HCT116 (cell line): ENCODE results near the gene ANTXRL. TPM values are rescaled to one million over a fixed set of nuclear protein-coding genes. Genes with fewer than 3 reads are reported as not detected.
"Not testable (repeated sequence)": the region's sequence is repeated elsewhere in the genome, so short reads cannot be mapped to it uniquely, and the experiment has no call there.

Source experiments
- ATAC-seq: fragments of 200-7000 bp; cut with Tn5 transposase; 2 replicates; pipeline ENCODE4 v1.9.1; 2020; ENCODE audit warnings: mild to moderate bottlenecking, moderate library complexity
- BruUV-seq: library from RNA; stranded (reverse); fragments of 400-500 nt; replicated peaks from 2 replicates; lab custom pipeline; 2021; lab: Mats Ljungman, UMichigan
- CTCF ChIA-PET: fragments of 300-600 bp; sonication (Branson Sonifier 250); formaldehyde crosslinking; loops from one replicate; lab custom pipeline; 2021; ENCODE audit warnings: antibody characterized with exemption; lab: Charles Lee
- POLR2A ChIA-PET: fragments of 300-600, 350-600 bp; sonication (Branson Sonifier 250); formaldehyde crosslinking; loops from one replicate; lab custom pipeline; 2021; ENCODE audit warnings: antibody characterized with exemption; lab: Charles Lee
- RAD21 ChIA-PET, 2 experiments: fragments of 300-600 bp; sonication (Branson Sonifier 250); formaldehyde crosslinking; loops; one replicate each; lab custom pipeline; 2023; ENCODE audit warnings: low total read pairs in 2 of 2; ENCODE audit not compliant: uncharacterized antibody in 2 of 2, unreplicated experiment in 2 of 2, low non-redundant PET in 1 of 2; lab: Charles Lee
- DNase-seq: peaks from one replicate; pipeline ENCODE4 v3.0.0-alpha.2; 2010; ENCODE audit warnings: low read depth, low spot score
- H2AFZ ChIP-seq: fragments of 200-600 bp; shearing (Covaris generic), sonication (generic); 2 replicates; pipeline ENCODE4 v1.6.1; 2017; ENCODE audit warnings: low read depth, mixed run types, mixed read lengths, antibody characterized with exemption, low read length; ENCODE audit not compliant: poor library complexity, severe bottlenecking
- H3K27ac ChIP-seq: 2 replicates; pipeline ENCODE4 v1.5.1; 2012; ENCODE audit warnings: low read depth, low read length
- H3K27me3 ChIP-seq: fragments of 200-600 bp; sonication (generic); 2 replicates; pipeline ENCODE4 v1.6.1; 2016; ENCODE audit warnings: mixed run types, low read length, mixed read lengths; ENCODE audit not compliant: insufficient read depth
- H3K36me3 ChIP-seq, 2 experiments: fragments of 200-500 bp in 1 of 2; fragments of 200-600 bp in 1 of 2; sonication (Bioruptor generic) in 1 of 2; sonication (generic) in 1 of 2; 2 replicates each; pipeline versions ENCODE4 v1.5.1 to v1.6.1; 2014 to 2016; ENCODE audit warnings: low read length in 2 of 2, inconsistent platforms in 1 of 2, mixed read lengths in 1 of 2, mixed run types in 1 of 2; ENCODE audit not compliant: insufficient read depth in 2 of 2, control insufficient read depth in 1 of 2
- H3K4me1 ChIP-seq, 2 experiments: fragments of 200-600 bp in 1 of 2; sonication (generic) in 1 of 2; 2 replicates each; pipeline versions ENCODE4 v1.5.1 to v1.6.1; 2012 to 2017; ENCODE audit warnings: low read length in 2 of 2, inconsistent platforms in 1 of 2, mild to moderate bottlenecking in 1 of 2, mixed read lengths in 1 of 2, mixed run types in 1 of 2, moderate library complexity in 1 of 2; ENCODE audit not compliant: insufficient read depth in 2 of 2, control insufficient read depth in 1 of 2
- H3K4me2 ChIP-seq: fragments of 200-600 bp; sonication (generic); 2 replicates; pipeline ENCODE4 v1.6.1; 2017; ENCODE audit warnings: mixed run types, low read length, mixed read lengths
- H3K4me3 ChIP-seq, 2 experiments: fragments of 200-600 bp in 1 of 2; sonication (generic) in 1 of 2; replicated peaks in 1 of 2; 2 replicates each; pipeline ENCODE4 v1.5.1; 2011 to 2016; ENCODE audit warnings: low read length in 2 of 2, control low read depth in 1 of 2, low read depth in 1 of 2, mild to moderate bottlenecking in 1 of 2, mixed read lengths in 1 of 2, mixed run types in 1 of 2
- H3K79me2 ChIP-seq: fragments of 200-600 bp; sonication (generic); 2 replicates; pipeline ENCODE4 v1.6.1; 2017; ENCODE audit warnings: mild to moderate bottlenecking, mixed run types, low read length, moderate library complexity, mixed read lengths; ENCODE audit not compliant: insufficient read depth
- H3K9ac ChIP-seq: fragments of 200-600 bp; sonication (generic); 2 replicates; pipeline ENCODE4 v1.6.1; 2016; ENCODE audit warnings: low read length, mixed read lengths
- H3K9me2 ChIP-seq: fragments of 200-600 bp; sonication (generic), shearing (Covaris generic); 2 replicates; pipeline ENCODE4 v1.6.1; 2017; ENCODE audit warnings: mixed run types, mild to moderate bottlenecking, moderate library complexity; ENCODE audit not compliant: insufficient read depth
- H3K9me3 ChIP-seq, 2 experiments: fragments of 200-500 bp in 1 of 2; fragments of 200-600 bp in 1 of 2; sonication (Bioruptor generic) in 1 of 2; sonication (generic) in 1 of 2; 2 replicates each; pipeline ENCODE4 v1.6.1; 2014 to 2017; ENCODE audit warnings: low read length in 2 of 2, mixed read lengths in 2 of 2, inconsistent platforms in 1 of 2, low read depth in 1 of 2, mild to moderate bottlenecking in 1 of 2, mixed run types in 1 of 2, moderate library complexity in 1 of 2; ENCODE audit not compliant: control insufficient read depth in 1 of 2, insufficient read depth in 1 of 2
- H4K20me1 ChIP-seq: fragments of 200-600 bp; sonication (generic), shearing (Covaris generic); 2 replicates; pipeline ENCODE4 v1.6.1; 2017; ENCODE audit warnings: mixed run types, mild to moderate bottlenecking, moderate library complexity; ENCODE audit not compliant: insufficient read depth
- EZH2 ChIP-seq: fragments of 200-600 bp; sonication (generic); IDR thresholded peaks from 2 replicates; pipeline ENCODE4 v1.6.1; 2017; ENCODE audit warnings: antibody characterized with exemption, mixed run types
- JUND ChIP-seq: IDR thresholded peaks from 2 replicates; pipeline ENCODE4 v1.6.1; 2012
- TCF7L2 ChIP-seq: IDR thresholded peaks from 2 replicates; pipeline ENCODE4 v1.7.0; 2011; ENCODE audit warnings: borderline replicate concordance, inconsistent platforms; ENCODE audit not compliant: insufficient read depth, insufficient read length; ENCODE audit errors: extremely low read depth
- intact Hi-C: fragments of 100-400 bp; cut with micrococcal nuclease; formaldehyde crosslinking; loops from 2 replicates; pipeline ENCODE4 v1.10.0; 2022
- total RNA-seq: library from RNA; stranded (reverse); gene quantifications from one replicate; pipeline ENCODE4 v1.2.1, GENCODE V29; 2021; ENCODE audit not compliant: unreplicated experiment

The ANTXRL gene
- total RNA-seq, 1 experiment from 2014 or later: not detected

DNA sequence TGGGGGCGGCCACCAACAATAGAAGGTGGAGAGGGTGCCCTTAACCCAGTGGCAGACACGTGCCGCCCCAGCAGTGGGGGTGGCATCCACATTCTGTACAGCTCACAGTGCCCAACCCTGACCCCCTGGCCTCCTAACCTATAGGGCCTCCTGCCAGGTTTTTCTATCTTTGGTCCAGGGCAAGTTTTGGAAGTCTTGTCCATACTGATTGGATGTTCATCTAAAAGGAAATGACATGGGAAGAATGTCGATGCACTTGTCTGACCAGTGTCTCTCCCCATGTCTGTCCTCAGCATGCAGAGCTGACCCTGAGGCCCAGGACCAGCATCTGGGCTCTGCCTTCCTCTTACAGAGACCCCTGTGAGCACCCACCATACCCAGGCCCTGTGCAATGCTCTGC, 32.3 kb upstream of the ANTXRL start:
- Histone ChIP-seq H3K9ac (no peak overlapping the region), H3K27ac (no peak overlapping the region), H3K9me2 (no peaks in the 10 kb centered on the region), H2AFZ (no peak overlapping the region), H3K4me3 (no peak overlapping the region), H3K27me3 (no peaks in the 10 kb centered on the region), H3K36me3 (no peaks in the 10 kb centered on the region), H3K79me2 (no peaks in the 10 kb centered on the region), H3K4me2 (no peak overlapping the region), H4K20me1 (no peaks in the 10 kb centered on the region), H3K4me1 (peaks cover 5 to 6% of the 10 kb centered on the region in 2 experiments; a peak in 2 of 4 replicates), H3K9me3 (no peaks in the 10 kb centered on the region)
- intact Hi-C loops: loop anchor here (10.0 kb wide), 1 partner anchor 1020 kb away; no protein-coding TSS in a partner anchor
- no TSS peak for BruUV-seq
- ATAC-seq (no peak), DNase-seq (no peak)
- ChIA-PET CTCF (no interaction called here), RAD21 (no interaction called here), POLR2A (no interaction called here)
- TF ChIP-seq TCF7L2: no peak
- no peak for TF ChIP-seq JUND
- no peak for TF ChIP-seq EZH2

DNA sequence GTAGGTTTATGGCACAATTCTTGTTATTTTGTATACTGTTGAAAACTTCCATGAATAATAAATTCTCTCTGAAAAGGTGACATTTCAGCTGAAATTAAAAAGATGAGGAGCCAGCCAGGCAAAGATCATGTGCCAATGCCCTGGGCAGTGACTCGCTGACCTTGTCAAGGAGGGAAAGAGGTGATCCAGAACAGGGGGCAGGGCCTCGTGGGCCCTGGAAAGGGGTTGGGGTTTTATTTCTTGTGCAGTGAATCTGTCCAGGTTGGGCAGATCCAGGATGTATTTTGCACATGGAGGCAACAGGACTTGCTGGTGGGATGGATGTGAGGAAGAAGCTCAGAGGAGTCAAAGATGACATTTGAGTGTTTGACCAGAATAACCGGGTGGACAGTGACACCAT, 31.6 kb upstream of the ANTXRL start:
- H3K4me3 ChIP-seq, DNase-seq, POLR2A ChIA-PET, ATAC-seq, H3K27ac ChIP-seq, RAD21 ChIA-PET, H3K4me2 ChIP-seq, H3K9ac ChIP-seq, H3K79me2 ChIP-seq, H3K4me1 ChIP-seq, H3K36me3 ChIP-seq, H3K27me3 ChIP-seq, CTCF ChIA-PET, BruUV-seq, H2AFZ ChIP-seq, H3K9me2 ChIP-seq, H4K20me1 ChIP-seq, H3K9me3 ChIP-seq: not testable (repeated sequence)
- intact Hi-C loops: loop anchor here (10.0 kb wide), 1 partner anchor 1020 kb away; no protein-coding TSS in a partner anchor
